Neural crest cell (in vitro differentiated cells): ENCODE data around the gene CHCHD6. TPM values are rescaled to one million over a fixed set of nuclear protein-coding genes. Genes with fewer than 3 reads are reported as not detected.

ENCODE experiments used
- DNase-seq: peaks from one replicate; pipeline ENCODE4 v3.0.0; 2021; ENCODE audit warnings: low read depth, mixed read lengths, low spot score
- H3K27ac Mint-ChIP-seq: one replicate; pipeline ENCODE4 v1.8.0; 2021; ENCODE audit warnings: mild to moderate bottlenecking, mixed read lengths; ENCODE audit not compliant: unreplicated experiment
- H3K27me3 Mint-ChIP-seq: 2 replicates; pipeline ENCODE4 v1.8.0; 2021; ENCODE audit warnings: low read depth, mild to moderate bottlenecking, mixed read lengths
- H3K36me3 Mint-ChIP-seq: 2 replicates; pipeline ENCODE4 v1.8.0; 2021; ENCODE audit warnings: low read depth, mild to moderate bottlenecking, mixed read lengths
- H3K4me1 Mint-ChIP-seq: 2 replicates; pipeline ENCODE4 v1.8.0; 2021; ENCODE audit warnings: mixed read lengths
- H3K4me3 Mint-ChIP-seq: one replicate; pipeline ENCODE4 v1.8.0; 2021; ENCODE audit warnings: mild to moderate bottlenecking, mixed read lengths
- H3K9me3 Mint-ChIP-seq: 2 replicates; pipeline ENCODE4 v1.8.0; 2021; ENCODE audit warnings: mixed read lengths
- CTCF ChIP-seq: fragments of 200-600 bp; sonication (generic); conservative IDR thresholded peaks from 2 replicates; pipeline ENCODE4 v1.5.0; 2021; ENCODE audit warnings: antibody characterized with exemption, mild to moderate bottlenecking
- total RNA-seq: library from RNA; stranded (reverse); gene quantifications from 2 replicates; pipeline ENCODE4 v1.2.1, GENCODE V29; 2021

Gene CHCHD6
- total RNA-seq, 1 donor from 2014 or later = 32.9 TPM

- no peak for DNase-seq
- peaks cover 7% of the 10 kb centered on the region for H3K27me3 Mint-ChIP-seq
- H3K4me3 Mint-ChIP-seq = no peak overlapping the region
- H3K36me3 Mint-ChIP-seq = peaks cover 2% of the 10 kb centered on the region
- H3K27ac Mint-ChIP-seq = no peak overlapping the region
- H3K9me3 Mint-ChIP-seq = peaks cover 4% of the 10 kb centered on the region
- H3K4me1 Mint-ChIP-seq = no peaks in the 10 kb centered on the region
- no peak for TF ChIP-seq CTCF
Observed at GRCh38 chr3:126663750-126664149, 40.3 kb upstream of the CHCHD6 start.

DNA sequence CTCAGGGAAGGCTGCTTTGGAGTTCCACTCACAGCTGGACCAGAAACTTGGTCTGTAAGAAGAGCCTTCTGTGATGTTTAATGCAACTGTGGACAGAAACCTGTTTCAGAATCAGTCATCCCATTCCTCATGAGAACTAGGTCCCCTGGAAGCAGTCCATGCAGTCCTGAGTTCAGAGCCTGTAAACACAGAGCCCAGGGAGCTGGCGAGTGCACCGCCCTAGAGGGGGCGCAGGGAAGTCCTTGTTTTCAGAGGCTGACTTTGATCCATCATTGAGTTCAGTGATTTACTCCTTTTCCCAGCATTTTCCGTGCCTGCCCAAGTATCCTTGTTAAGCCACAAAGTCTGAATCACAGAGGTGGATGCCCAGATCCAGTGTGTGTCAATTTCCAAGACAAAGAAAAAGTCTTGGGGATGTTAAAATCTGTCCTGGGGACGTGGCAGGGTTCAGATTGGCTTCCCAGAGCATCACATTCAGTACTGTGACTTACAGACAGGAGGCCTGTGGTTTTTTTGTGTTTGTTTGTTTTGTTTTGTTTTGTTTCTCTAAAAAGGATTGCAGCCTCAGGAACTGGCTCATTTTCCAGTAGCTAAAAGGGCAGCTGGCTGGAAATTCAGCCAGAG is 39.3 kb upstream of the CHCHD6 start:
- Mint-ChIP-seq H3K4me3 (no peak overlapping the region), H3K36me3 (peaks cover 2% of the 10 kb centered on the region), H3K9me3 (peaks cover 4% of the 10 kb centered on the region), H3K27ac (no peak overlapping the region), H3K4me1 (no peaks in the 10 kb centered on the region), H3K27me3 (peaks cover 7% of the 10 kb centered on the region)
- DNase-seq = no peak
- peak; percentile 22 for TF ChIP-seq CTCF

GRCh38 chr3:126665221-126665936 is 38.7 kb upstream of the CHCHD6 start:
- no peak overlapping the region for H3K27ac Mint-ChIP-seq
- H3K4me3 Mint-ChIP-seq = no peak overlapping the region
- H3K36me3 Mint-ChIP-seq = peaks cover 2% of the 10 kb centered on the region
- no peak for DNase-seq
- no peak for TF ChIP-seq CTCF
- peaks cover 4% of the 10 kb centered on the region for H3K27me3 Mint-ChIP-seq
- peaks cover 4% of the 10 kb centered on the region for H3K9me3 Mint-ChIP-seq
- no peaks in the 10 kb centered on the region for H3K4me1 Mint-ChIP-seq

DNA sequence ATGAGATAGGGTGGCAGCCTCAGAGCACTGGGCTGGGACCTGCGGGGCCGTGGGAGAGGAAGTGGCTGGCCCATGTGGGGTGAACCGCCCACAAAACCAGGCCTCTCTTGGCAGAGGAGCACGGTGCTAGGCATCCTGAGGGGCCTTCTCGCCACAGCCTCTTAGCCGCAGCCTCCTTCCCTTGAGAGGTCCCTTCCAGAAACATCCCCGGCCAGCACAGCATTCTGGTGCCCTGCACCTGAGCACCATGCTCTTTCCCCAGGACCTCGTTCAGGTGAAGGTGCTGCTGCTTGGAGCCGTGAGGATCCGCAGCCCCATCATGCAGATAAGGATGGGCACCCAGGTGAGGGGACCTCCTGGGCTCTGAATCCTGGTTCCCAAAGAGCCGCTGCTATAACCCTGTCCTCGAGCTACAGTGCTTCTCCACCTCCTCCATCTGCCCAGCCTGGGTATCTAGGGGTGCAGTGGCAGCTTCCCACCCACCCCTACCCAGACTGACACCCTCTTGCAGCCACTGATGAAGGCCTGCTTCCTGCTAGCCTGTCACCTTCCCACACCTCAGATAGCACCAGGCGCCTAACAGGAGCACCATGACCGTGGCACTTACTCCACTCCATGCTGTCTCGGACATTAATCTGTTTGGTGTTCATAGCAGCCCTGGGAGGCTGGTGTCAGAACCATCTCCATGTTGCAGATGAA is 37.9 kb upstream of the CHCHD6 start:
- TF ChIP-seq CTCF = no peak
- no peak overlapping the region for H3K4me3 Mint-ChIP-seq
- peaks cover 2% of the 10 kb centered on the region for H3K27me3 Mint-ChIP-seq
- no peaks in the 10 kb centered on the region for H3K4me1 Mint-ChIP-seq
- H3K36me3 Mint-ChIP-seq = peaks cover 2% of the 10 kb centered on the region
- no peak for DNase-seq
- H3K9me3 Mint-ChIP-seq = peaks cover 3% of the 10 kb centered on the region
- H3K27ac Mint-ChIP-seq = no peak overlapping the region

GRCh38 chr3:126666658-126667528 is 37.1 kb upstream of the CHCHD6 start:
- Mint-ChIP-seq H3K4me1 (no peaks in the 10 kb centered on the region), H3K4me3 (no peak overlapping the region), H3K27me3 (no peaks in the 10 kb centered on the region), H3K27ac (no peak overlapping the region), H3K9me3 (no peaks in the 10 kb centered on the region), H3K36me3 (no peaks in the 10 kb centered on the region)
- TF ChIP-seq CTCF = no peak
- DNase-seq = no peak
